8988T (cell line): ENCODE data around the gene HRAS.

Experiments
- DNase-seq: peaks from one replicate; pipeline ENCODE4 v3.0.0; 2011

The HRAS gene

DNA sequence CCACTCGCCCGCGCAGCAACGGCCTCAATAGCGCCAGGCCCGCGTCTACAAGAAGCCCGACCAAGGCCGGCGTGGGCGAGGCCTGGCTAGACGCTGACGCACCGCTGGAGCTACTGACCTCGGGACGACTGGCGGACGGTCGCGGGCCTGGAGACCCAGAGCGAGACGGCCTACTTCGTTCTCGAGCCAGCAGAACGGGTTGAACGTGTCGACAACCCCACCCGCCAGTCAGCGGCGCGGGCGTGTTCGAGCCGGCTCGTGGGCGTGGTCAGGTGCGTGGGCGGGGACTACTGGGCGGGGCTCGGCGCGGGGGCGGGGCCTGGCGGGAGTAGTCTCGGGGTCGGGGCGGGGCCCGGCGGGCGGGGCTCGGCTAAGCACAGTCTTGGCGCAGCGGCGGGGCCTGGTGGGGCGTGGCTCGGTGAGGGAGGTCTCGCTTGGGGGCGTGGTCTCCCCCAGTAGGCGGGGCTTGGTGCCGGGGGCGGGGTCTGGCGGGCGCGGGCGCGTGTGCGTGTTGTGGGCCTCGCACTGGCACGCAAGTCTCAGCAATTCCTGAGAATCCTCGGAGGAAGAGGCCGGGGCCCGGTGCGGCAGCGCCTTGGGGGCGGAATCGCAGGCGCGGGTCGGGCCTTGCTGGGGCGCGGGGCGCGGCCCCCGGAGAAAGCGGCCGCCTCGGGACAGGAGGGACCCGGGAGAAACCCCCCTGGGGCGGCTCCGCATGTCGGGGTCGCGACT lies 28.2 kb downstream of the HRAS start, which contains the start of gene RNH1:
Gene RNH1 (minus strand): TSS at position 248 of the 732 bp plus-strand sequence. CDS start 5,080 bp downstream, outside the sequence.
- DNase-seq: peak; percentile 97

DNA sequence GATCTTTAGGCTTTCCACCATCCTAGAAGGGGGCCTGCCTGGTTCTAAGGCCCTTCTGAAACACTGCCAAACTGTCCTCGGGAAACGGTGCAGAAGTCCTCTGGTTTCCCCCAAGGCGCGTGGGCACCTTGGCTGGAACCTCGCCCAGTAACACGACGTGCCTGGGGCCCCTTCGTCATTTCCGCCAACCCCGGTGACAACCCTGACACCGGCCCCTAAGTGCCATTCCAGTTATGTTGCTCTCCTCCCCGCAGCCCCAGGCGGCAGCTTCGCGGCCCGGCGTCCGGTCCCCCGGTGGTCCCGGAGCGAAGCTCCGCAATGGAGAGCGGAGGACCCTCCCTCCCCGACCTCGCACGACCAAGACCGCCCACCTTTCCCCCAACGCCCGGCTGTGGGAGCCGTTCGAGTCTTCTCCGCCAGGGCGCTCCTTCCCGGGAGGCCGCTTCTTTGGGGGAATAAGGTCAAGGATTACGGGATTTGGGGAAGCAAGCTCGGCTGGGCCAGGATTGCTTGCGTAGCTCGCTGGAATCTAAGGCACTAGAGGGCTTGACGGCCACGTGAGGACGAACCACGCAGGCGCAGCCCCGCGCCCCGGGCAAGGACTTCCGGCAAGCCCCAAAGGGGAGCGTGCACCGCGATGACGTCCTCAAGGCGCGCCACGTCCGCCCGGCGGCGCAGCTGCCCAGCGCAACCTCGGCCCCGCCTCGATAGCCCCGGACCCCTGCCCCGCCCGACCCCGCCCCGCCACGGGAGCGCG lies 29.0 kb downstream of the HRAS start:
- DNase-seq: peak; percentile 100

DNA sequence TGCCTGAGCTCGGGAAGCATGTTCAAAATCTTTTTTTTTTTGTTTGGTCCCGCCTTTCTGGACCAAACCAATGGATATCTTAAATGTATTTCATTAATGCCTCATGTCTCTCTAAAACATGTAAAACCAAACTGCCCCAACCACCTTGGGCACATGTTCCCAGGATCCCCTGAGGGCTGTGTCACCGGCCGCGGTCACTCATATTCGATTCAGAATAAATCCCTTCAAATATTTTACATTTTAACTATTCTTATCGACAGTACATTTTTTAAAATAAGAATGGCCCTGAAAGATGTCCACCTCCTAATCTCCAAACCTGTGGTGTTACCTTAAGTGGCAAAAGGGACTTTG lies 30.4 kb downstream of the HRAS start:
- DNase-seq: no peak

DNA sequence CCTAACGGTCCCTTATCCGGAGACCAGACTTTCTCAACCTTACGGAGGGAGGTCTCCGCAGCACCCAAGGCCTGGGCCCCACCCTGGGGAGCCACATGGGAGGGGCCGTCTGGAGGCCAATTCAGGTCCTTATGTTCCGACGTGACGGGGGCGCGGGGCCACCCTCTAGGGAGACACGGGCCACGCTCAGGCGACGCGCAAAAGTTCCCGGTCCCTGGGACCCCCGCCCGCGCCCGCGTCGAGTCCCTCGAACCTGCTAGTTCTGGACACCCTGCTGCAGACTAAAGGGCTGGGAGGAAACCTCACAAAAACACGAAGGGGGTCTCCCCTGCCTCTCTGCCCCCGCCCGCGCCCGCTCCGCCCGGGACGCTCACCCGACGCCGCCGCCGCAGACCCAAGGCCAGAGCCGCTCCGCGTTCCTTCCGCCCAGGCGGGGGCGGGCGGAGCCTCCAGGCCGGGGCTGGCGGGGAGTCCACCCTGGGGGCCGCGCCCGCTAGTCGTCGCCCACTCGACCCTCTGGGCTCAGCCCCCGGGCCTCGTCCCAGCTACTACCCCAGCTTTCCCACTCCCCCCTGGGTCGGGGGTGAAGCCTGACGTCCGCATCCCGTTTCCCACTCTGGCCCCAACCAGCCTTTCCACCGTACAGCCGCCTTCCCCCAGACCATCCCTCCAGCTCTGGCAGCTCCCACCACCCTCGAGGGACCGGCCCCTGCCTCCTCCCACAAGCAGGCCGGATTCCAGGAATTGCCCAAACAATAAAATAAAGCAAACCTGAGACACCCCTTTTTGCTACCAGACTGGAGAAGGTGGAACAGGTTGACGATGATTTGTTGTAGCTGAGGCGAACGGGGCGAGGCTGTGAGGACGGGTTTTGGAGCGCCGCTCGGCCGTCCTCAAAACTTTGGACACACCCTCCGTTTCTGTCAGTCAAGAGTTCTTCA lies 31.1 kb downstream of the HRAS start:
- no peak for DNase-seq

DNA sequence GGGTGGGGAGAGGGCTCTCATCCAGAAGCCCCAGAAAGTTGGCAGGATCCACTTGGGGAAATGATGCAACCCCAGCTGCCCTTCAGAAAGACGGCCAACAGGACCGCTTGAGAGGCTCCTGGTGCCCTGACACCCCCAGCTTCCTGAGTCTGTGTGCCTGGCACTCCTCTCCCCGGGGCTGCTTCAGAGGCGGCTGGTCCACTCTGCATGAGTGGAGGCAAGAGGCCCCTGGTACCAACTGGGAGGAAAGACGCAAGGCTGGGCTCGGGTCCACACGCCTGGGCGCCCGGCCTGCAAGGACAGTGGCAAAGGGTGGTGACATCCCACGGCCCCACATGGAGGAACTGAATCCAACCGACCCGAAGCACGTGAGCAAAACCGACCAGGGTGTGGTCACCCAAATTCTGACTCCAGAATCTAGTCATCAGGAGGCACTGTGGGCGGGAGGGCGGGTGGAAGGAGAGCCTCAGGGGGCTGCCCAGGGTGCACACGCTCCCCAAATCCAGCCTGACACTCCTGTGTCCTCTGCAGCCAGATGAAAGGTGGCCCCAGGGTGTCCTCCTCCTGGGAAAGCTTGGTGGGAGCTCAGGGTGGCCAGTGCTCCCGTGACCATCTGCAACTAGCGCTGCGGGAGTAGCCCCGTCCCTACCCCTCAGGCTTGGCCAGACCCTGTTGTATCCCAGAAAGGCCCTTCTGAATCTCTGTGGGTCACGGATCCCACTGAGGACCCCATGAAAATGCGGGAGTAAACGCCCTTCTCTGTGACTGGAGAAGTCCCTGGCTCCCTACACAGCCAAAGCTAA lies 32.0 kb downstream of the HRAS start:
- peak; percentile 48 for DNase-seq

DNA sequence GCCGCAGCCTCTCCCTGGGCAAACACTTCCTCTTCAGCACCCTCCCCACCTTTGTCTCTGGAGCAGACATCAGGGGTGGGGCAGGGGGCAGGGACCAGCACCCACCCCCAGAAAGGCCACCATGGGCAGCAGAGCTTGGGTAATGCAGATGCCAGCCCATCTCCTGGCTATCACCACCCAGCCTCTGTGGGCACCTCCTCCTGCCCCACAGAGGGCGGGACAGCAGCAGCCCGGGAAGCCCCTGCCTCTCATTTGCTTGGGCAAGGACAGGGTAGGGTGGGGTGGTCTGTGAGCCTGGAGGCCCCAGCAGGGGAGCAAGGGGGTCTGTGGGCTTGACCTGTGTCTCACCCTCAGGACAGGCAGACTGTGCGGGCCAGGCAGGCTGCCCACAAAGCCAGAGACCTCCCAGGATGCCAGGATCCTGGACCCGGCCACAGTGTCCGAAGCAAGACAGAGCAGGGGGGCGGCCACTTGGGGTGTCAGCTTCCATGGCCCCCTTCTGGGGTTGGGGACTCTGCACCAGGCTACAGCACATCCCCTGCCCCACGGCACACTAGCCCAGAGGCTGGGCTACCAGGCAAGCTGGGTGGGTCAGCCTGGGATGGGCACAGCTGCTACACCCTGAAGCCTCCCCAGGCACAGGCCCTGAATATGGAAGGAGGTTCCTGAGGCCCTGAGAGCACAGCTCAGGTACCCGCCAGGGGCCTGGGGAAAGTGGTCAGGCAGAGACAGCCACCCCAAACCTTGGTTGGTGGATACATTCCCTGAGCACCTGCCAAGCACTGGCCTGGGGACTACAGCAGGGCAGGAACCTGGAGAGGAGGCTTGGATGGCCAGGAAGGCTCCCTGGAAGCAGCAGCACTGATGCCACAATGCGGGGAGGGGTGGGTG lies 32.8 kb downstream of the HRAS start:
- peak; percentile 54 for DNase-seq

DNA sequence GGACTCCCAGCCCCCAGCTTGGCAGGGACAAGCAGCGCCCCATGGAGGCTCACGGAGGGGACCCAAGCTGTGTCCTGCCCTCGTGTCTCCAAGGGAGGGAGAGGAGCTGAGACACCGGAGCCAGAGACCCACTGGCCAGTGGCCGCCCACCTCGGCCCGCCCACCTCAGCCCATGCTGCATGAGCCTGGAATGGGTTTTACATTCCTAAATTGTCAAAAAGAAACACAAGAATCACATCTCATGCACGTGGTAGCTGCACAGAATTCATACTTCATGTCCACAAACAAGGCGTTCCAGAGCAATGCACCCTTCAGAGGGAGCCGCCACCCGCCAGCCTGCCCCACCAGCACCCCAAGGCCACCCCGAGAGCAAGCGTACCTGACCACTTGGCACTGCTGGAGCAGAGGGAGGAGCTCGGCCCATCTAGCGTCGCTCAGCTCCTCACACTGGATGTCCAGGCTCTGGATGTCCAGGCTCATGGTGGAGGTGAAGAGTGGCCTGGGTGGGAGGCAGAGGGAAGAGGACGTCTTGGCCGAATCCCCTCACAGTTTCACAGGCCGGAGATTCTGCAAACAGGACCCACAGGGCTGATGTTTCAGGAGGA lies 33.6 kb downstream of the HRAS start:
- DNase-seq: no peak

DNA sequence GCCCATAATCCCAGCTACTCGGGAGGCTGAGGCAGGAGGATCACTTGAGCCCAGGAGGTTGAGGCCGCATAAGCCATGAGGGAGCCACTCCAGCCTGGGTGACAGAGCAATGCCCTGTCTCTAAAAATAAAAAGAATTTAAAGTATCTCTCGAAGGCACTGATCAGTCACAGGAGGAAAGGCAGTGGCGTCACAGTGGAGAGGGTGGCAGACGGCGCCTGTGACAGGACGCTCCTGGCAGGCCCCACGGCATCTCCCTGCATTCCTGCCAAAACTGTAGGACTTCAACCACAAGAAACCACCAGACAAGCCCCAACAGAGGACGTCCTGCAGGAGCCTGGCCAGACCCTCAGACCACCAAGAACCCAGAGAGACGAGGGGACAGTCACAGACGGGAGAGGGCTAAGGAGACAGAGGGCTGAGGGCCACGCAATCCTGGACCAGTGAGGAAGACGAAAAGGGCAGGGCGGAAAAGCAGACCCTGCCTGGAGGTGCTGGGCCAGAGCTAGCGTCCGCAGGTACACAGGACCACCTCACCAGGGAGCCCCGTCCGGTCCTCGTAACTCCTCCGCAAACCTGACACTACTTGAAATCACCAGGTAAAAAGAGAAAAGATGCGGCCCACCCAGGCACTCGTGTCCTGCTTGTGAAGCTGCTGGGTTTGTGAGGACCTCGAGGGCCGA lies 34.2 kb downstream of the HRAS start:
- no peak for DNase-seq

DNA sequence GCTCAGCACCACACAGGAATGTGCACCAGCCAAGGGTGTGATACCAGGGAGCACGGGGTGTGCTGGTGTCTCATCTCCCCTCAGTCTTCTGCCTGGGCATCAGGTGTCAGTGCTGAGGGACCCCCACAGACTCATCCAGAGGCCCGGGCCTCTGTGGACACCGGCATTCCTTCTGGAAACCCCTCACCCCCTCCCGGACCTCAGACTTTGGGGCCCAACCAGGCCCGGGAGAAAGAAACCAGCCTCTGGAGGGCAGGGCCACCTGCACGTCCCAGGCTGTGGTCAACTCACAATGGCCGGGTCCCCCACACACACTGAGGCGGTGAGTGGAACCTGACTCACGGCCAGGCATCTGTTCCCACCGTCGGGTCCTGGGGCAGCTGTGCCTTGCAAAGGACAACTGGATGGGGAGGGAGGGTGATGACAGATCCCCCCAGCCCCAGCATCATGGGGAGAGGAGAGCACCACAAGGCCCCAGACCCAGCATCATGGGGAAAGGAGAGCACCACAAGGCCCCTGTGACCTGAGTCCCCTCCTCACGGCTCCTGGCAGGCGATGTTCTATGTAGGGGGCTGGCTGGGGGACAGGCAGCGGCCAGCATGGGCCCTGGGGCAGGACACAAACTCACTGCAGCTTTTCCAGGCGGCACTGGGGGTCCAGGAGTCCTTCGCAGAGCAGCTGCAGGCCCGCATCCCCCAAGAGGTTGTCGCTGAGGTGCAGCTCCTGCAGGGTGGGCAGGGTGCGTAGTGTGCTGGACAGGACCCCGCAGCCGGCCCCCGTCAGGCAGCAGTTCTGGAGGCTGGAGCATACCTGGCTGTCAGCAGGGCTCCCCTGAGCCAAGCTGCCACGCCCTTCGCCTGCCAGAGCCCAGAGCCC lies 35.9 kb downstream of the HRAS start:
- DNase-seq: no peak

DNA sequence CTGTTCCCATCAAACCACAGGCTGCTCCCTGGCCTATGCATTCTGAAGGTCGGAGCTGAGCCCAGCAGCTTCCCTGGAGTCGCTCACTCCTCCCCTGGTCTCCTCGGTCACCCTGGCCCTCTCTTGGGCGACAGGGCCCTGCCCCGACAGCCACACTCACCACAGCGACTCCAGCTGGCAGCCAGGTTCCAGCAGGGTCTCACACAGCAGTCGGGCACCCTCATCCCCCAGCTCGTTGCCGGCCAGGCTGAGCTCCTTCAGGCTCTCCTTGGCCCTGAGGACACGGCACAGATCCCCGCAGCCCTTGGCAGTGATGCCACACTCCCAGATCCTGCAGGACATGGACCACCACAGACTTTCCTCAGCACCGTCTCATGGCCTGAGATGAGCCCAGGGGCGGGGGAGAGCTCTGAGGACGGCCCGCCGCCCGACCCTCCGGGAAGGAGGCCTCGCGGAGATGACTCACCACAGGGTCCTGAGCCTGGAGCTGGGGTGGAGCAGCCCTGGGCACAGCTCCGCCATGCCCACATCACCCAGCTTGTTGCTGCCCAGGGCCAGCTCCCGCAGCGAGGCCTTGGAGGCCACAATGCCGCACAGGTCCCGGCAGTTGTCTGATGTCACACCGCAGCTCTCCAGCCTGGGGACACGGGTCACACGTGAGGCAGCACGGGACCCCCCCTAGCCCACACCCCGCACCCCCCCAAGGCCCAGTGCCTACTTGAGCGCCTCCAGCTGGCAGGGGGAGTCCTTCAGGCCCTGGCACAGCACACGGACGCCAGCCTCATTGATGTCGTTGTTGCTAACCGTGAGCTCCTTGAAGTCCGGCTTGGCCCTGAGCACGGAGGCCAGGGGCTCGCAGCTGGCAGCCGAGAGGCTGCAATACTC lies 36.8 kb downstream of the HRAS start:
- no peak for DNase-seq

DNA sequence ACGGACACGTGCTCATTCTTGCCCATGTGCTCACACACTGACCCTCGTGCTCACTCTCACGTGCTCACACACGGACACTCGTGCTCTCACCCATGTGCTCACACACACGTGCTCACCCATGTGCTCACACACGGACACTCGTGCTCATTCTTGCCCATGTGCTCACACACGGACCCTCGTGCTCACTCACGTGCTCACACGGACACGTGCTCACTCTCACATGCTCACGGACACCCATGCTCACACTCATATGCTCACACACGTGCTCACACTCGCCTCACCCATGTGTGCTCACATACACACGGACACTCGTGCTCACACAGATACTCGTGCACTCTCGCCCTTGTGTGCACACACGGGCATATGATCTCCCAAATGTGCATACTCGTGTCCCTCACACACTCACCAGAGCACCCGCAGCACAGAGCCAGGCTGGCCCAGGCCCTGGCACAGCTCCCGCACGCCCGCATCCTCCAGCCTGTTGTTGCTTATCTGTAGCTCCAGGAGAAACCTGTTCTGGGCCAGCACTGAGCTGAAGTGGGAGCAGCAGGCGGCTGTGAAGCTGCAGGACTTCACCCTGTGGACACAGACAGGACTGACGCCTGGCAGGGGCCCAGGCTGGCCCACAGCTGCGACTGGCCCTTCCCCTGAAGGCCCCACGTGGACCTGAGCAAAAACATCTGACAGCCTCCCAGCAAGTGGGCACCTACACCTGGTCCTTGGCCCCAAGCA lies 37.6 kb downstream of the HRAS start:
- peak; percentile 47 for DNase-seq

DNA sequence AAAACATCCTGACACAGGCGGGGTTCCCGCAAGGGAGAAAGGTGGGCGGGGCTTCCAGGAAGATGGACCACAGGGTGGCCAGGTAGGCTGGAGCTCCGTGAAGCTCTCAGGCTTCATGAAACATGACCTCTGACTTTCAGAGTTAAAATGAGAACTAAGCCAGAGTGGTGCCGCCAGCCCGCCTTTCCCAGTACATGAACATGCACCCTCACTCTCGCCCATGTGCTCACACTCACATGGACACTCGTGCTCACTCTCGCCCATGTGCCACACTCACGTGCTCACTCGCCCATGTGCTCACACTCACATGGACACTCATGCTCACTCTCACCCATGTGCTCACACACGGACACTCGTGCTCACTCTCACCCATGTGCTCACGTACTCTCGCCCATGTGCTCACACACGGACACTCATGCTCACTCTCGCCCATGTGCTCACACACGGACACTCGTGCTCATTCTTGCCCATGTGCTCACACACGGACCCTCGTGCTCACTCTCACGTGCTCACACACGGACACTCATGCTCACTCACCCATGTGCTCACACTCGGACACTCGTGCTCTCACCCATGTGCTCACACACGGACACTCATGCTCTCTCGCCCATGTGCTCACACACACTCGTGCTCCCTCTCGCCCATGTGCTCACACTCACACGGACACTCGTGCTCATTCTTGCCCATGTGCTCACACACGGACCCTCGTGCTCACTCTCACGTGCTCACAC lies 38.4 kb downstream of the HRAS start:
- DNase-seq: peak; percentile 65

DNA sequence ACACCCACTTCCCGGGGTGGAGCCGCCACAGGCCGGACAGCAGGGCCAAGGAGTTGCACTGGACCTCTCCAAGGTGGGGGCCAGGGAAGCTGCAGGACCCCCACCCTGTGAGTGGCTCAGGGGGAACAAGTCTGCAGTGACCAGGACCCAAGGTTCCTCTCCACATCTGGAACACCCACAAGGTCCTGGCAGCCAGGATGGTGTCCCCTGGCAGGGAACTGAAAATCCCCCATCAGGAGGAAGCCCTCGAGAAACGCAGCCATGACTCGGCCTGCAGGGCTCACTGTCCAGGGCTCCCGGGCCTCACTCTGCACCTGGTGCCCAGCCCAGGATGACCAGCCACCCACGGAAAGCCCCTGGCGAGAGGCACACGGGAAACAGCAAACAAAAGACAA lies 39.8 kb downstream of the HRAS start:
- no peak for DNase-seq

DNA sequence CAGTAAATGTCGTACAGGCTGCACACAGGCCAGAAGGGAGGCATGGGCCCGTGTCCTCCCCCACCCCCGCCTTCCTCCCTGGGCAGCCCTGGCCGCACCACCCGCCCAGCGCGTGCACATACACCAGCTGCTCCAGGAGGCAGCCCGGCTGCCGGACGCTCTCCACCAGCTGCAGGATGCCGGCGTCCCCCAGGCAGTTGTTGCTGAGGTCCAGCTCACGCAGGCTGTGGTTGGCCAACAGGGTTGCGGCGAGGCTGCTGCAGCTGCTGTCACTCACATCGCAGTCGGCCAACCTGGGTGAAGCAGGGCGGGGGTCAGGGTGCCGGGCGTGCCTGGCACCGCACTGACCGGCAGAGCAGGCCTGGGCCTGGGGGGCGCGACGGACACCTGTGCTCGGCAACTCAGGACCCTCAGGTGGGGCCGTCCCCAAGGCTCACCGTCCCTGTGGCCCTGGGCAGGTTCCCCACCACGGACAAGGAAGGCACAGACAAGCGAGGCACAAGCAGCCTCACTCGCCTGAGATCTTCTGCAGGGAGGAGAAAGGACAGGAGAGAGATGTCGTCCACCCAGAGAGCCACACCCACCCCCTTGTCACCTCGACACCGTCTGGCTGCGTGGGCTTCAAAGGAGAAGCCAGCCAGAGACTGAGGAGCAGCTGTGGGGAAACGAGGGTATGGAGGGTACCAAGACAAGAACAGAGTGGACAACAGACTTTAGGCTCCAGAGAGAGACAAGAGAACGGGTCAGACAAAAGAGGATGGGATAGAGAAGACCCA lies 40.4 kb downstream of the HRAS start:
- DNase-seq: peak; percentile 41

DNA sequence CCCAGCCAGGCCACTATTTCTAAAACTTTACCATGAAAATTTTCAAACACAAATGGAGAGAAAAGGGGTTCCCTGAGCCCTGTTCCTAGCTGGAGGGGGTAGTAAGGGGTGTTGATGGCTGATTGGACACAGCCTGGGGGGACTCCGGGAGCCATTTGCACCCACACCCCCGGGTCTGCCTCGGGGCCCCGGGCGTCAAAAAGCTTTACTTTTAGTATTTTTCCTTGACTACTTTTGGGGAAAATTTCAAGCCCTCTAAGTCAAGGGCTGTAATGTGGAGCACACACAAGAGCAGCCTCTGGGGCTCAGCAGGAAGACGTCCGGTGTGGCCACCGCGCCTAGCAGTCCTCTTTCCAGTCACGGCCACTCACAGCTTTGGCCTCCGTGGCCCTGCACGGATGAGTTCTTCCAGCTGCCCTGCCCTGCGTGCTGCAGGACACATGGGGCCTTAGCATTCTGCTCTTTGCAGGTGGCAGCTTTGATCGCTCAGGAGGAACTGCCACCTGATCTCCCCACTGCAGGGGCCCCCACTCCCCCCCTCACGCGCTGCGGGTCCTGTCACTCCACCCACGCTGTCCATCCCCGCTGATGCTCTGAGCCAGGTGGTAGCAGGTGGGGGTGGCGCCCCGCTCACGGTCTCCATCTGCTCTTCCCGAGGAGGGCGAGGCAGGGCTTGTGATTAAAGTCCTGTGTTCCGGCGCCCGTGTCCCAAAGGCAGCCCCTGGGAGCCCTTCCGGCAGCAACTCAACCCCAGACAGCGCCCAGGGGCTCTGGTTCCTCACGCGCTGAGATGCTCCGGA lies 42.7 kb downstream of the HRAS start:
- peak; percentile 60 for DNase-seq
